H1 (cell line): ENCODE results near the gene PRR33. TPM values are rescaled to one million over a fixed set of nuclear protein-coding genes. Genes with fewer than 3 reads are reported as not detected.
A peak's percentile ranks its signal among the peaks of the same experiment; 100 is the strongest.

Experiments
- CTCF ChIA-PET: fragments of 300-600 bp; sonication (Branson Sonifier 250); formaldehyde crosslinking; loops from one replicate; lab custom pipeline; 2021; ENCODE audit not compliant: partially characterized antibody; lab: Charles Lee
- POLR2A ChIA-PET: fragments of 300-600 bp; sonication (Branson Sonifier 250); formaldehyde crosslinking; loops from one replicate; lab custom pipeline; 2021; ENCODE audit warnings: inconsistent platforms; ENCODE audit not compliant: partially characterized antibody; lab: Charles Lee
- DNase-seq, 2 experiments: peaks; one replicate each; pipeline versions ENCODE4 v3.0.0 to v3.0.0-alpha.2; 2010 to 2022; ENCODE audit warnings: low spot score in 2 of 2, low read depth in 1 of 2, mixed read lengths in 1 of 2
- FAIRE-seq: peaks from 2 replicates; lab custom pipeline; 2011; peaks lifted over from hg19 to GRCh38; lab: Jason Lieb, UNC
- H2AFZ ChIP-seq: 2 replicates; pipeline ENCODE4 v1.8.1; 2012; ENCODE audit warnings: low read length, inconsistent platforms
- H2AK5ac ChIP-seq: 2 replicates; pipeline ENCODE4 v1.6.1; 2013; ENCODE audit warnings: low read depth, low read length
- H2BK120ac ChIP-seq: replicated peaks from 2 replicates; pipeline ENCODE3; 2013; ENCODE audit warnings: low read depth, low read length, inconsistent platforms
- H2BK12ac ChIP-seq: 2 replicates; pipeline ENCODE4 v1.6.1; 2013; ENCODE audit warnings: low read depth, low read length
- H2BK15ac ChIP-seq: 2 replicates; pipeline ENCODE4 v1.6.1; 2013; ENCODE audit warnings: low read length
- H2BK20ac ChIP-seq: 2 replicates; pipeline ENCODE4 v1.6.1; 2013; ENCODE audit warnings: low read length
- H2BK5ac ChIP-seq: 2 replicates; pipeline ENCODE4 v1.6.1; 2013; ENCODE audit warnings: low read depth, low read length
- H3K14ac ChIP-seq: 2 replicates; pipeline ENCODE4 v1.6.1; 2013; ENCODE audit warnings: inconsistent platforms; ENCODE audit not compliant: insufficient read length
- H3K18ac ChIP-seq: 2 replicates; pipeline ENCODE4 v1.6.1; 2013; ENCODE audit warnings: low read length; ENCODE audit errors: extremely low read depth
- H3K23ac ChIP-seq: 2 replicates; pipeline ENCODE4 v1.6.1; 2013; ENCODE audit warnings: inconsistent platforms; ENCODE audit not compliant: insufficient read length
- H3K23me2 ChIP-seq: 2 replicates; pipeline ENCODE4 v1.6.1; 2013; ENCODE audit warnings: low read depth, low read length
- H3K27ac ChIP-seq: 2 replicates; pipeline ENCODE4 v1.6.1; 2011; ENCODE audit warnings: low read depth, low read length, inconsistent platforms
- H3K27me3 ChIP-seq, 4 experiments: replicated peaks in 1 of 4; 1 replicate in 1 of 4; 2 replicates in 3 of 4; pipeline versions ENCODE4 v1.6.1 to v1.8.1; 2011 to 2013; ENCODE audit warnings: low read length in 3 of 4, mild to moderate bottlenecking in 3 of 4, inconsistent platforms in 2 of 4, mixed read lengths in 2 of 4, moderate library complexity in 1 of 4; ENCODE audit not compliant: control insufficient read depth in 3 of 4, insufficient read depth in 3 of 4; ENCODE audit errors: extremely low read depth in 1 of 4
- H3K36me3 ChIP-seq, 4 experiments: 2 replicates each; pipeline versions ENCODE4 v1.6.1 to v1.8.1; 2011 to 2013; ENCODE audit warnings: mild to moderate bottlenecking in 4 of 4, low read length in 3 of 4, moderate library complexity in 2 of 4, control low read depth in 1 of 4, inconsistent platforms in 1 of 4; ENCODE audit not compliant: insufficient read depth in 4 of 4, control insufficient read depth in 2 of 4
- H3K4ac ChIP-seq: replicated peaks from 2 replicates; pipeline ENCODE3; 2013; ENCODE audit warnings: low read length, low read depth, mixed read lengths, inconsistent platforms; ENCODE audit not compliant: insufficient read length
- H3K4me1 ChIP-seq, 4 experiments: replicated peaks in 1 of 4; 1 replicate in 1 of 4; 2 replicates in 3 of 4; pipeline versions ENCODE4 v1.6.1 to v1.8.1; 2011 to 2013; ENCODE audit warnings: low read length in 3 of 4, inconsistent platforms in 2 of 4, mixed read lengths in 1 of 4; ENCODE audit not compliant: insufficient read depth in 4 of 4, control insufficient read depth in 3 of 4
- H3K4me2 ChIP-seq, 2 experiments: 2 replicates each; pipeline versions ENCODE4 v1.6.1 to v1.8.1; 2011 to 2013; ENCODE audit warnings: low read depth in 2 of 2, low read length in 2 of 2, control low read depth in 1 of 2, inconsistent platforms in 1 of 2, mild to moderate bottlenecking in 1 of 2; ENCODE audit not compliant: insufficient read depth in 1 of 2
- H3K4me3 ChIP-seq, 4 experiments: fragments of 200-600, 300-600 bp in 1 of 4; sonication (generic), shearing (Covaris generic), sonication (Bioruptor Twin) in 1 of 4; 2 replicates each; pipeline versions ENCODE4 v1.5.1 to v1.8.1; 2011 to 2016; ENCODE audit warnings: low read length in 4 of 4, low read depth in 3 of 4, control low read depth in 2 of 4, inconsistent platforms in 2 of 4, mild to moderate bottlenecking in 2 of 4, mixed read lengths in 1 of 4, moderate library complexity in 1 of 4; ENCODE audit not compliant: insufficient read depth in 2 of 4; ENCODE audit errors: extremely low read depth in 1 of 4
- H3K56ac ChIP-seq: replicated peaks from 2 replicates; pipeline ENCODE3; 2013; ENCODE audit warnings: low read depth, mild to moderate bottlenecking, mixed read lengths, low read length, inconsistent platforms; ENCODE audit not compliant: insufficient read length
- H3K79me1 ChIP-seq: 2 replicates; pipeline ENCODE4 v1.6.1; 2013; ENCODE audit warnings: low read depth, low read length, control low read depth
- H3K79me2 ChIP-seq, 2 experiments: 2 replicates each; pipeline versions ENCODE4 v1.6.1 to v1.8.1; 2012 to 2013; ENCODE audit warnings: low read length in 2 of 2, mild to moderate bottlenecking in 2 of 2, inconsistent platforms in 1 of 2; ENCODE audit not compliant: insufficient read depth in 2 of 2, control insufficient read depth in 1 of 2
- H3K9ac ChIP-seq, 4 experiments: replicated peaks in 1 of 4; 1 replicate in 1 of 4; 2 replicates in 3 of 4; pipeline versions ENCODE4 v1.6.1 to v1.8.1; 2011 to 2013; ENCODE audit warnings: low read depth in 3 of 4, low read length in 3 of 4, control low read depth in 2 of 4, mild to moderate bottlenecking in 2 of 4, moderate library complexity in 2 of 4, inconsistent platforms in 1 of 4; ENCODE audit errors: extremely low read depth in 1 of 4
- H3K9me3 ChIP-seq, 2 experiments: 2 replicates each; pipeline versions ENCODE4 v1.6.1 to v1.8.1; 2012 to 2013; ENCODE audit warnings: mild to moderate bottlenecking in 2 of 2, moderate library complexity in 2 of 2, control low read depth in 1 of 2, inconsistent platforms in 1 of 2, low read depth in 1 of 2, low read length in 1 of 2, mixed read lengths in 1 of 2; ENCODE audit not compliant: insufficient read depth in 2 of 2
- H4K20me1 ChIP-seq, 2 experiments: replicated peaks in 1 of 2; 2 replicates each; pipeline versions ENCODE3 to v1.8.1; 2011 to 2013; ENCODE audit warnings: inconsistent platforms in 2 of 2, low read length in 2 of 2, mild to moderate bottlenecking in 1 of 2; ENCODE audit not compliant: insufficient read depth in 2 of 2, control insufficient read depth in 1 of 2
- H4K5ac ChIP-seq: 2 replicates; pipeline ENCODE4 v1.6.1; 2013; ENCODE audit warnings: low read length, low read depth, mixed read lengths, inconsistent platforms; ENCODE audit not compliant: insufficient read length
- H4K8ac ChIP-seq: 2 replicates; pipeline ENCODE4 v1.8.0; 2013; ENCODE audit warnings: mild to moderate bottlenecking, moderate library complexity, low read length, inconsistent platforms; ENCODE audit not compliant: insufficient read depth; ENCODE audit errors: extremely low read depth
- H4K91ac ChIP-seq: replicated peaks from 2 replicates; pipeline ENCODE3; 2013; ENCODE audit warnings: low read length, mixed read lengths, inconsistent platforms; ENCODE audit not compliant: insufficient read length
- TAF7 ChIP-seq: optimal IDR thresholded peaks from 2 replicates; pipeline ENCODE3; 2011; ENCODE audit warnings: low read depth, mild to moderate bottlenecking, inconsistent platforms, low read length, moderate library complexity, borderline replicate concordance
- WGBS, 2 experiments: shearing (Covaris generic) in 1 of 2; methylation state at CpG; one replicate each; pipeline versions ENCODE4 v1.1.6 to v1.1.7; 2013 to 2015; ENCODE audit warnings: low lambda C conversion rate in 2 of 2, mixed read lengths in 2 of 2, inconsistent platforms in 1 of 2, low coverage in 1 of 2, missing lambda C conversion rate in 1 of 2; ENCODE audit not compliant: insufficient replicate concordance in 2 of 2, insufficient coverage in 1 of 2, insufficient read length in 1 of 2; ENCODE audit errors: extremely low coverage in 1 of 2, missing lambda C conversion rate in 1 of 2; 5-methylcytosine and 5-hydroxymethylcytosine counted together
- polyA plus RNA-seq, 7 experiments: library from polyadenylated mRNA; depleted of rRNA in 3 of 7; stranded (reverse) in 5 of 7; unstranded in 2 of 7; fragments of >200 nt in 5 of 7; fragments of 200-250 nt in 2 of 7; gene quantifications; 1 replicate in 5 of 7; 2 replicates in 1 of 7; 4 replicates in 1 of 7; pipeline versions ENCODE4 v1.2.1 to v1.2.3, GENCODE V29; 2011 to 2013; ENCODE audit warnings: missing spikeins in 2 of 7, mixed read lengths in 2 of 7
- total RNA-seq: library from RNA; stranded (reverse); fragmentation: NEBNext Ultra II Directional; extraction: Animal tissue kit (Norgen Biotek cat#: 25700); gene quantifications from 2 replicates; pipeline ENCODE4 v1.2.1, GENCODE V29; 2021

Gene PRR33
- total and polyA plus RNA-seq, 2 of the 8 experiments (the other 6 are each of a cell fraction or from before 2014, with no cell fraction given): 0.02 TPM; not detected in 1

DNA sequence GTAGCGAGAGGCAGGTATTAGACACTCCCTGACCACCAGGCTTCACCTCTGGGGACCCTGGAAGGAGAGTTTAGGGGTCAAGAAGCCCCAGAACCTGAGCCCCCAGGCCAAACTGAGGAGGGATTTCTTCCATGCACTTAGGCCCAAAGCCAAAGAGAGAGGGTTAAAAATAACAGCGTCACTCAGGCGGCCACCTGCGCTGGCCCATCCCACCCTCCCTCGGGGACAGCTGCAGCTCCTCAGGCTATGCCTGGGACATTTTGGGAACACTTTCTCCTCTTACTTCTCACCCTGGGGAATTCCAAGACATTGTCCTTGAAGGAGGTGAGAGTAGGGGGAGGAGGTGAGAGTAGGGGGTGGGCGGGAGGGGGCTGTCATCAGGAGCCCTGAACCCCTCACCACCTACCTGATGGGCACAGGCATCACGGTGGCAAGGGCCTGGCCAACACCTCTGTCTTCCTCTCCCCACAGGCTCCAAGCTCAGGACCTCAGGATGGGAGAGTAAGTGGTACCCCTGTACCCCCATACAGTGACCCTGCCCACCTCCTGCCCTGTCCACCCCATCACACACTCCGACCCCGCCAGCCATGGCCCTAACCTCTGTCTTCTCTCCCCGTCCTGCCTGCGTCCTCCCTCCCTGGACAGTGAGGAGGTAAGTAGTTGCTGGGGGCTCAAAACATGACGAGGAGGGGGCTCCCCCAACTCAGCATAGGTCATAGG lies 52.3 kb downstream of the PRR33 start:
- H3K27ac ChIP-seq: no peak overlapping the region
- H3K9me3 ChIP-seq: no peaks in the 10 kb centered on the region
- no peak overlapping the region for H3K4ac ChIP-seq
- FAIRE-seq (no peak), DNase-seq (no peak)
- 93% methylated on average over 4 of the region's 12 CpGs; no CpG with 5 or more reads in 1 of the 2 experiments for WGBS, 2 experiments
- H4K5ac ChIP-seq: no peak overlapping the region
- no peak overlapping the region for H2BK120ac ChIP-seq
- POLR2A ChIA-PET: interaction anchor here (1.1 kb wide), 1 partner anchor 9 kb away, joined by 3 read pairs; no protein-coding TSS in a partner anchor
- H3K4me2 ChIP-seq: no peak overlapping the region
- H2BK15ac ChIP-seq: no peak overlapping the region
- H4K20me1 ChIP-seq: no peaks in the 10 kb centered on the region
- no peak overlapping the region for H3K9ac ChIP-seq
- H3K4me1 ChIP-seq: peaks cover 0 to under 1% (median 0%) of the 10 kb centered on the region in 4 experiments; a peak in 2 of 7 replicates
- H2BK20ac ChIP-seq: no peak overlapping the region
- no peak overlapping the region for H2BK12ac ChIP-seq
- H2AFZ ChIP-seq: no peak overlapping the region
- TF ChIP-seq TAF7: no peak
- H3K4me3 ChIP-seq: no peak overlapping the region
- H3K27me3 ChIP-seq: no peaks in the 10 kb centered on the region
- H3K23me2 ChIP-seq: no peaks in the 10 kb centered on the region
- H2BK5ac ChIP-seq: no peak overlapping the region
- H3K14ac ChIP-seq: no peak overlapping the region
- H3K56ac ChIP-seq: no peak overlapping the region
- H3K79me1 ChIP-seq: no peaks in the 10 kb centered on the region
- no peak overlapping the region for H2AK5ac ChIP-seq
- H4K91ac ChIP-seq: no peak overlapping the region
- H3K18ac ChIP-seq: no peak overlapping the region
- no peaks in the 10 kb centered on the region for H3K79me2 ChIP-seq
- H3K36me3 ChIP-seq: no peaks in the 10 kb centered on the region
- H4K8ac ChIP-seq: peak overlapping the region; percentile 71; the same call in 1 of the 2 replicates
- H3K23ac ChIP-seq: no peak overlapping the region
- CTCF ChIA-PET: interaction anchor here (1.0 to 2.8 kb wide), 9 partner anchors 9 to 316 kb away, joined by 3 to 27 read pairs (median 4); no protein-coding TSS in a partner anchor
